ES-I3 (cell line): ENCODE results near the gene TOX3.

ENCODE experiments used
- H3K36me3 ChIP-seq: 2 replicates; pipeline ENCODE4 v1.6.1; 2013; ENCODE audit warnings: mild to moderate bottlenecking, low read length, control low read depth, moderate library complexity; ENCODE audit not compliant: insufficient read depth
- H3K4me1 ChIP-seq: 2 replicates; pipeline ENCODE4 v1.6.1; 2013; ENCODE audit warnings: mild to moderate bottlenecking, control low read depth, low read length; ENCODE audit not compliant: insufficient read depth
- H3K9ac ChIP-seq: 2 replicates; pipeline ENCODE4 v1.6.1; 2013; ENCODE audit warnings: low read depth, mild to moderate bottlenecking, low read length, moderate library complexity
- H3K9me3 ChIP-seq: 2 replicates; pipeline ENCODE4 v1.6.1; 2013; ENCODE audit warnings: mild to moderate bottlenecking, low read length, moderate library complexity; ENCODE audit not compliant: control insufficient read depth, insufficient read depth

Gene TOX3

GRCh38 chr16:52572656-52573055, 25.7 kb upstream of the TOX3 start:
- Histone ChIP-seq H3K4me1 (no peaks in the 10 kb centered on the region), H3K9ac (no peak overlapping the region), H3K9me3 (no peaks in the 10 kb centered on the region), H3K36me3 (no peaks in the 10 kb centered on the region)

- no peak overlapping the region for H3K9ac ChIP-seq
- no peaks in the 10 kb centered on the region for H3K4me1 ChIP-seq
- H3K9me3 ChIP-seq, result no peaks in the 10 kb centered on the region
- H3K36me3 ChIP-seq, result no peaks in the 10 kb centered on the region
Observed at GRCh38 chr16:52570495-52571091, 23.6 kb upstream of the TOX3 start.

- H3K4me1 ChIP-seq, result 0 out of 2 replicates have a peak, but pooled peaks cover 4% of the 10 kb centered on the region
- no peaks in the 10 kb centered on the region for H3K9me3 ChIP-seq
- H3K36me3 ChIP-seq, result no peaks in the 10 kb centered on the region
- H3K9ac ChIP-seq, result no peak overlapping the region
Observed at GRCh38 chr16:52569701-52570100, 22.8 kb upstream of the TOX3 start.

GRCh38 chr16:52568983-52569690, 22.2 kb upstream of the TOX3 start:
- Histone ChIP-seq H3K36me3 (no peaks in the 10 kb centered on the region), H3K4me1 (0 out of 2 replicates have a peak, but pooled peaks cover 5% of the 10 kb centered on the region), H3K9ac (no peak overlapping the region), H3K9me3 (no peaks in the 10 kb centered on the region)

- Histone ChIP-seq H3K9me3 (no peaks in the 10 kb centered on the region), H3K36me3 (no peaks in the 10 kb centered on the region), H3K4me1 (0 out of 2 replicates have a peak, but pooled peaks cover 5% of the 10 kb centered on the region), H3K9ac (no peak overlapping the region)
Observed at GRCh38 chr16:52568495-52568894, 21.6 kb upstream of the TOX3 start.

GRCh38 chr16:52567193-52567592, 20.2 kb upstream of the TOX3 start:
- no peaks in the 10 kb centered on the region for H3K36me3 ChIP-seq
- H3K9me3 ChIP-seq, result no peaks in the 10 kb centered on the region

GRCh38 chr16:52563767-52564611, 17.0 kb upstream of the TOX3 start:
- H3K9ac ChIP-seq, result no peak overlapping the region
- H3K9me3 ChIP-seq, result no peaks in the 10 kb centered on the region
- H3K36me3 ChIP-seq, result no peaks in the 10 kb centered on the region
- 0 out of 2 replicates have a peak, but pooled peaks cover 12% of the 10 kb centered on the region for H3K4me1 ChIP-seq

More at GRCh38 chr16:52567193-52567592, 20.2 kb upstream of the TOX3 start:
- Histone ChIP-seq H3K9ac (no peak overlapping the region), H3K4me1 (0 out of 2 replicates have a peak, but pooled peaks cover 10% of the 10 kb centered on the region)

- no peaks in the 10 kb centered on the region for H3K36me3 ChIP-seq
- H3K4me1 ChIP-seq, result 0 out of 2 replicates have a peak, but pooled peaks cover 12% of the 10 kb centered on the region
- H3K9ac ChIP-seq, result no peak overlapping the region
- no peaks in the 10 kb centered on the region for H3K9me3 ChIP-seq
Observed at GRCh38 chr16:52562770-52563169, 15.8 kb upstream of the TOX3 start.

GRCh38 chr16:52561910-52562741, 15.2 kb upstream of the TOX3 start:
- no peak overlapping the region for H3K9ac ChIP-seq
- no peaks in the 10 kb centered on the region for H3K9me3 ChIP-seq
- H3K36me3 ChIP-seq, result no peaks in the 10 kb centered on the region
- H3K4me1 ChIP-seq, result 0 out of 2 replicates have a peak, but pooled peaks cover 12% of the 10 kb centered on the region

- H3K9me3 ChIP-seq, result no peaks in the 10 kb centered on the region
Observed at GRCh38 chr16:52558448-52558847, 11.5 kb upstream of the TOX3 start.

GRCh38 chr16:52557236-52557635, 10.3 kb upstream of the TOX3 start:
- H3K4me1 ChIP-seq, result 0 out of 2 replicates have a peak, but pooled peaks cover 3% of the 10 kb centered on the region
- H3K9me3 ChIP-seq, result no peaks in the 10 kb centered on the region
- H3K9ac ChIP-seq, result no peak overlapping the region
- no peaks in the 10 kb centered on the region for H3K36me3 ChIP-seq

More at GRCh38 chr16:52558448-52558847, 11.5 kb upstream of the TOX3 start:
- Histone ChIP-seq H3K4me1 (0 out of 2 replicates have a peak, but pooled peaks cover 7% of the 10 kb centered on the region), H3K36me3 (no peaks in the 10 kb centered on the region), H3K9ac (no peak overlapping the region)

GRCh38 chr16:52556083-52556482, 9.1 kb upstream of the TOX3 start:
- H3K36me3 ChIP-seq, result no peaks in the 10 kb centered on the region
- H3K4me1 ChIP-seq, result no peaks in the 10 kb centered on the region
- no peak overlapping the region for H3K9ac ChIP-seq
- no peaks in the 10 kb centered on the region for H3K9me3 ChIP-seq

- Histone ChIP-seq H3K4me1 (no peaks in the 10 kb centered on the region), H3K9ac (no peak overlapping the region), H3K36me3 (no peaks in the 10 kb centered on the region), H3K9me3 (no peaks in the 10 kb centered on the region)
Observed at GRCh38 chr16:52555572-52555971, 8.6 kb upstream of the TOX3 start.

- no peaks in the 10 kb centered on the region for H3K36me3 ChIP-seq
- H3K9ac ChIP-seq, result no peak overlapping the region
- H3K9me3 ChIP-seq, result no peaks in the 10 kb centered on the region
- H3K4me1 ChIP-seq, result peaks cover 3% of the 10 kb centered on the region; the same call in 1 of the 2 replicates
Observed at GRCh38 chr16:52554334-52554733, 7.4 kb upstream of the TOX3 start.
